CD4-positive, alpha-beta T cell (primary cell): Measurements from ENCODE around the gene HERC6. TPM values are rescaled to one million over a fixed set of nuclear protein-coding genes. Genes with fewer than 3 reads are reported as not detected.
"Not testable (repeated sequence)": the region's sequence is repeated elsewhere in the genome, so short reads cannot be mapped to it uniquely, and the experiment has no call there.

ENCODE experiments used
- ATAC-seq: fragments of 200-7000 bp; cut with Tn5 transposase; one replicate; pipeline ENCODE4 v1.10.0; 2022; ENCODE audit warnings: mild to moderate bottlenecking; ENCODE audit not compliant: poor library complexity
- CTCF ChIA-PET: fragments of 350-600 bp; sonication (Branson Sonifier 250); formaldehyde crosslinking; loops from one replicate; lab custom pipeline; 2021; ENCODE audit warnings: antibody characterized with exemption, inconsistent platforms; lab: Charles Lee
- POLR2A ChIA-PET: fragments of 350-600 bp; sonication (Branson Sonifier 250); formaldehyde crosslinking; loops from one replicate; lab custom pipeline; 2021; ENCODE audit warnings: antibody characterized with exemption, inconsistent platforms; lab: Charles Lee
- DNase-seq, 14 experiments: peaks; one replicate each; pipeline ENCODE4 v3.0.0-alpha.2; 2013 to 2020; ENCODE audit warnings: mixed read lengths in 2 of 14
- H3K27ac ChIP-seq, 2 donors: one replicate each; pipeline versions ENCODE4 v1.5.1 to v1.7.0; 2013; ENCODE audit warnings: low read length in 2 of 2, low read depth in 1 of 2, mild to moderate bottlenecking in 1 of 2
- H3K27me3 ChIP-seq, 2 experiments: 1 replicate in 1 of 2; 2 replicates in 1 of 2; pipeline versions ENCODE4 v1.6.1 to v1.7.0; 2013; ENCODE audit warnings: low read length in 2 of 2, control low read depth in 1 of 2, mild to moderate bottlenecking in 1 of 2, moderate library complexity in 1 of 2; ENCODE audit not compliant: insufficient read depth in 2 of 2, control insufficient read depth in 1 of 2
- H3K36me3 ChIP-seq: one replicate; pipeline ENCODE4 v1.6.1; 2013; ENCODE audit warnings: low read length, control low read depth; ENCODE audit not compliant: insufficient read depth
- H3K4me1 ChIP-seq: one replicate; pipeline ENCODE4 v1.6.1; 2013; ENCODE audit warnings: low read length, control low read depth; ENCODE audit not compliant: insufficient read depth
- H3K4me3 ChIP-seq: one replicate; pipeline ENCODE4 v1.5.1; 2013; ENCODE audit warnings: mild to moderate bottlenecking, low read length, moderate library complexity
- H3K9me3 ChIP-seq, 2 experiments: 1 replicate in 1 of 2; 2 replicates in 1 of 2; pipeline versions ENCODE4 v1.6.1 to v1.7.0; 2013; ENCODE audit warnings: low read length in 2 of 2, mild to moderate bottlenecking in 2 of 2, control low read depth in 1 of 2, moderate library complexity in 1 of 2; ENCODE audit not compliant: control insufficient read depth in 1 of 2, insufficient read depth in 1 of 2
- H3K27ac Mint-ChIP-seq: one replicate; pipeline ENCODE4 v1.8.0; 2020; ENCODE audit warnings: mixed read lengths
- H3K27me3 Mint-ChIP-seq: one replicate; pipeline ENCODE4 v1.8.0; 2021; ENCODE audit warnings: mixed read lengths
- H3K36me3 Mint-ChIP-seq: one replicate; pipeline ENCODE4 v1.8.0; 2021; ENCODE audit warnings: low read depth, mixed read lengths
- H3K4me1 Mint-ChIP-seq: one replicate; pipeline ENCODE4 v1.8.0; 2021; ENCODE audit warnings: low read depth, mixed read lengths
- H3K4me3 Mint-ChIP-seq: one replicate; pipeline ENCODE4 v1.8.0; 2020; ENCODE audit warnings: mild to moderate bottlenecking, mixed read lengths
- H3K9me3 Mint-ChIP-seq: one replicate; pipeline ENCODE4 v1.8.0; 2020; ENCODE audit warnings: mixed read lengths
- intact Hi-C, 2 experiments: fragments of 100-400 bp; cut with DNase I in 1 of 2; cut with micrococcal nuclease in 1 of 2; formaldehyde crosslinking; loops; one replicate each; pipeline versions ENCODE4 v1.15.1 to v1.9.0; 2023 to 2025; cut with DNase I, micrococcal nuclease
- total RNA-seq, 174 experiments: library from RNA in 2 of 174; stranded (reverse) in 2 of 174; gene quantifications; one replicate each; pipeline ENCODE4 v1.2.3 and lab custom pipeline; 2021 to 2026
- TF ChIP-seq, protein P1 (sequence below): fragments of 200-600 bp; IDR thresholded peaks from one replicate; pipeline ENCODE4 v1.8.0; 2022; ENCODE audit warnings: antibody characterized with exemption, mild to moderate bottlenecking

Gene HERC6
- total RNA-seq, 2 experiments from 2014 or later = 9.5 to 10.6 TPM

DNA sequence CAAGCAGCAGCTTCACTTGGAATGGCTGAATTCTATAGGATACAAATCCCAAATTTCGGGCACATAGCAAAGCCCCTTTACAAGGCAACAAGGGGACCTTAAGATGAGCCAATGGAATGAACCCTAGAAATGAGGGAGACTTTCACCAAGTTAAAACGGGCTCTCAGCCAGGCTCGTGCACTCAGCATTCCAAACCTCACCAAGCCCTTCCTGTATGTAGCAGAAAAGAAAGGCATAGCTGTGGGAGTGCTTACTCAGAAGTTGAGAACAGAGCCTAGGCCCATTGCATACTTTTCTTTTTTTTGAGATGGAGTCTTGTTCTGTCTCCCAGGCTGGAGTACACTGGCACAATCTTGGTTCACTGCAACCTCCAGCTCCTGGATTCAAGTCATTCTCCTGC, 67.5 kb downstream of the HERC6 start:
- POLR2A ChIA-PET = interaction anchor here (1.1 to 3.4 kb wide), 3 partner anchors 9 to 11 kb away, joined by 3 to 14 read pairs (median 3); partner anchors contain the start of gene HERC5
- CTCF ChIA-PET = no interaction called here
- H3K36me3 Mint-ChIP-seq = peaks cover 25% of the 10 kb centered on the region

DNA sequence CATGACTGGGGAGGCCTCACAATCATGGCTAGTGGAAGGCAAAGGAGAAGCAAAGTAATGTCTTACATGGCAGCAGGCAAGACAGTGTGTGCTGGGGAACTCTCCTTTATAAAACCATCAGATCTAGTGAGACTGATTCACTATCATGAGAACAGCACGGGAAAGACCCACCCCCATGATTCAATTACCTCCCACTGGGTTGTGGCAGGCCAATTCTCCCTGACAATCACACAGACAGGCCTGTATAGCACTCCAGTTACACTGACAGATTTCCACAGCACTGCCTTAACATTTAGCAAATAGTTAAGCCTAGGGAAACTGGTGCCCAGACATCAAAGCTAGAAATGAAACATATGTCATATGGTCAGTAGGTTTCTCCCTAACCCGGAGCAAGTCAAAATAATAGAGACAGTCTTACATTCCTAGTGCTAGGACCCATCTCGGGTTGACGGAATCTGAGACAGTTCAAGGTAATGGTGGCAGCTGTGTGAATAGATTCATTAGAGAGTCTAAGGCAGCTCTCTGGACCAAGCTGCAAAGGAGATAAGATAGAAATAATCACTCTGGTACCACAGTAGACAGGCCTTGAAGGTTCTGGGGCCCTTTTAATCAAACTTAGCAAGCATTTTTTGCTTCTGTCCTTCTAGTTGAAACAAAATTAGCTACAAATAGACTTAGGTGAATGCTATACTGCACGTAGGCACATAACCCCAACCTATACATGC, 68.9 kb downstream of the HERC6 start:
- no peak overlapping the region for H3K27ac ChIP-seq
- intact Hi-C loops = no loop called here
- H3K9me3 ChIP-seq = no peaks in the 10 kb centered on the region
- ChIA-PET CTCF (no interaction called here), POLR2A (interaction anchor here (3.2 to 3.4 kb wide), 2 partner anchors 9 to 163 kb away, joined by 13 to 14 read pairs; partner anchors contain the start of genes HERC5 and PPM1K)
- no peaks in the 10 kb centered on the region for H3K4me1 ChIP-seq
- Mint-ChIP-seq H3K27me3 (no peaks in the 10 kb centered on the region), H3K4me1 (no peaks in the 10 kb centered on the region), H3K27ac (no peak overlapping the region), H3K4me3 (no peak overlapping the region), H3K36me3 (peaks cover 11% of the 10 kb centered on the region), H3K9me3 (no peaks in the 10 kb centered on the region)
- H3K27me3 ChIP-seq = no peaks in the 10 kb centered on the region
- H3K4me3 ChIP-seq = no peak overlapping the region
- DNase-seq = no peak
- H3K36me3 ChIP-seq = peaks cover 7% of the 10 kb centered on the region
- no peak for ATAC-seq
- TF ChIP-seq, protein P1, sequence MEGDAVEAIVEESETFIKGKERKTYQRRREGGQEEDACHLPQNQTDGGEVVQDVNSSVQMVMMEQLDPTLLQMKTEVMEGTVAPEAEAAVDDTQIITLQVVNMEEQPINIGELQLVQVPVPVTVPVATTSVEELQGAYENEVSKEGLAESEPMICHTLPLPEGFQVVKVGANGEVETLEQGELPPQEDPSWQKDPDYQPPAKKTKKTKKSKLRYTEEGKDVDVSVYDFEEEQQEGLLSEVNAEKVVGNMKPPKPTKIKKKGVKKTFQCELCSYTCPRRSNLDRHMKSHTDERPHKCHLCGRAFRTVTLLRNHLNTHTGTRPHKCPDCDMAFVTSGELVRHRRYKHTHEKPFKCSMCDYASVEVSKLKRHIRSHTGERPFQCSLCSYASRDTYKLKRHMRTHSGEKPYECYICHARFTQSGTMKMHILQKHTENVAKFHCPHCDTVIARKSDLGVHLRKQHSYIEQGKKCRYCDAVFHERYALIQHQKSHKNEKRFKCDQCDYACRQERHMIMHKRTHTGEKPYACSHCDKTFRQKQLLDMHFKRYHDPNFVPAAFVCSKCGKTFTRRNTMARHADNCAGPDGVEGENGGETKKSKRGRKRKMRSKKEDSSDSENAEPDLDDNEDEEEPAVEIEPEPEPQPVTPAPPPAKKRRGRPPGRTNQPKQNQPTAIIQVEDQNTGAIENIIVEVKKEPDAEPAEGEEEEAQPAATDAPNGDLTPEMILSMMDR = no peak

More for the DNA sequence above, 67.5 kb downstream of the HERC6 start:
- Histone ChIP-seq H3K4me1 (no peaks in the 10 kb centered on the region), H3K36me3 (peaks cover 8% of the 10 kb centered on the region), H3K27ac (no peak overlapping the region), H3K27me3 (no peaks in the 10 kb centered on the region), H3K4me3 (no peak overlapping the region), H3K9me3 (no peaks in the 10 kb centered on the region)
- H3K9me3 Mint-ChIP-seq = no peaks in the 10 kb centered on the region
- no peaks in the 10 kb centered on the region for H3K4me1 Mint-ChIP-seq
- no peak overlapping the region for H3K4me3 Mint-ChIP-seq
- H3K27me3 Mint-ChIP-seq = no peaks in the 10 kb centered on the region
- H3K27ac Mint-ChIP-seq = no peak overlapping the region
- DNase-seq (no peak), ATAC-seq (no peak)
- intact Hi-C loops = no loop called here
- TF ChIP-seq, protein P1 = no peak

DNA sequence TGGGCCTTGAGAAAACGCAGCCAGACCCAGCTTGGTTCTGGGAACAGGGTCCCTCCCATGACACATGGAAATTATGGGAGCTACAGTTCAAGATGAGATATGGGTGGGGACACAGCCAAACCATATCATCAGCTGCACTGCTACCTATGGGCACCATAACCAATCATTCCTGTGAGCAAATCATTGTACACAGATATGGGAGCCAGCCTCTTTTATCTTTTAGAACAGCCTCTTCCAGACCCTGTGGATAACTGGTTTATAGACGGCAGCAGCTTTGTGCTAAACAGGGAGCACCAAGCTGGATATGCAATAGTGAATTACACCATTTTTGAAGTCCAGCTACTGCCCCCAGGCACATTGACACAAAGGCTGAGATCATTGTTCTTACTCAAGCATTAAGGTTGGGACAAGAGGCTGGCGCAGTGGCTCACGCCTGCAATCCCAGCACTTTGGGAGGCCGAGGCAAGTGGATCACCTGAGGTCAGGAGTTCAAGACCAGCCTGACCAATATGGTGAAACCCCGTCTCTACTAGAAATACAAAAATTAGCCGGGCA, 69.6 kb downstream of the HERC6 start:
- H3K27ac ChIP-seq = not testable (repeated sequence)

More for the DNA sequence above, 69.6 kb downstream of the HERC6 start:
- POLR2A ChIA-PET = interaction anchor here (1.4 to 3.4 kb wide), 3 partner anchors 9 to 164 kb away, joined by 3 to 14 read pairs (median 13); partner anchors contain the start of genes HERC5 and PPM1K
- H3K4me1 ChIP-seq, H3K36me3 ChIP-seq, H3K4me1 Mint-ChIP-seq, H3K4me3 Mint-ChIP-seq, DNase-seq, H3K27me3 ChIP-seq, H3K36me3 Mint-ChIP-seq, H3K9me3 ChIP-seq, intact Hi-C loops, H3K9me3 Mint-ChIP-seq, H3K4me3 ChIP-seq, ATAC-seq, H3K27ac Mint-ChIP-seq, CTCF ChIA-PET, H3K27me3 Mint-ChIP-seq: not testable (repeated sequence)
